22Rv1 (cell line): ENCODE data around the gene PTGFR.

Source experiments
- H3K27ac ChIP-seq: fragments of 450-650 bp; 2 replicates; pipeline ENCODE4 v1.5.1; 2017
- CTCF ChIP-seq: fragments of 450-650 bp; IDR thresholded peaks from 2 replicates; pipeline ENCODE4 v1.5.1; 2017; ENCODE audit warnings: mild to moderate bottlenecking
- ZFX ChIP-seq: fragments of 450-650 bp; IDR thresholded peaks from 2 replicates; pipeline ENCODE4 v1.6.1; 2017; ENCODE audit warnings: antibody characterized with exemption, borderline replicate concordance

PTGFR gene

GRCh38 chr1:78519446-78519845, 28.7 kb downstream of the PTGFR start:
- TF ChIP-seq ZFX, result no peak
- H3K27ac ChIP-seq, result no peak overlapping the region

- no peak overlapping the region for H3K27ac ChIP-seq
- TF ChIP-seq CTCF, result no peak
- TF ChIP-seq ZFX, result no peak
Measured at GRCh38 chr1:78520216-78520615, 29.4 kb downstream of the PTGFR start.

- TF ChIP-seq CTCF, result no peak
- no peak for TF ChIP-seq ZFX
- H3K27ac ChIP-seq, result no peak overlapping the region
Measured at GRCh38 chr1:78520843-78521242, 30.1 kb downstream of the PTGFR start.

GRCh38 chr1:78522136-78522535, 31.4 kb downstream of the PTGFR start:
- H3K27ac ChIP-seq, result no peak overlapping the region
- TF ChIP-seq CTCF (no peak), ZFX (no peak)

- TF ChIP-seq CTCF, result no peak
- TF ChIP-seq ZFX, result no peak
- no peak overlapping the region for H3K27ac ChIP-seq
Measured at GRCh38 chr1:78526496-78526895, 35.7 kb downstream of the PTGFR start.

GRCh38 chr1:78527706-78528105, 36.9 kb downstream of the PTGFR start:
- TF ChIP-seq CTCF, result no peak
- no peak for TF ChIP-seq ZFX
- H3K27ac ChIP-seq, result no peak overlapping the region

- TF ChIP-seq CTCF, result no peak
- no peak for TF ChIP-seq ZFX
- no peak overlapping the region for H3K27ac ChIP-seq
Measured at GRCh38 chr1:78533527-78533926, 42.8 kb downstream of the PTGFR start.

- TF ChIP-seq ZFX (no peak), CTCF (no peak)
- no peak overlapping the region for H3K27ac ChIP-seq
Measured at GRCh38 chr1:78535286-78535685, 44.5 kb downstream of the PTGFR start.
